IPS-15b (cell line): ENCODE measurements around the gene MDM2.

Experiments used
- H3K27me3 ChIP-seq: one replicate; pipeline ENCODE4 v1.6.1; 2013; ENCODE audit warnings: low read length; ENCODE audit not compliant: control insufficient read depth, insufficient read depth
- H3K36me3 ChIP-seq: one replicate; pipeline ENCODE4 v1.6.1; 2013; ENCODE audit warnings: low read length; ENCODE audit not compliant: control insufficient read depth, insufficient read depth
- H3K4me1 ChIP-seq: one replicate; pipeline ENCODE4 v1.6.1; 2013; ENCODE audit warnings: mild to moderate bottlenecking, low read length; ENCODE audit not compliant: control insufficient read depth, insufficient read depth
- H3K4me3 ChIP-seq: one replicate; pipeline ENCODE4 v1.5.1; 2013; ENCODE audit warnings: low read depth, low read length
- H3K9ac ChIP-seq: one replicate; pipeline ENCODE4 v1.6.1; 2013; ENCODE audit warnings: low read depth, mild to moderate bottlenecking, low read length
- H3K9me3 ChIP-seq: one replicate; pipeline ENCODE4 v1.6.1; 2013; ENCODE audit warnings: mild to moderate bottlenecking, low read length; ENCODE audit not compliant: control insufficient read depth, insufficient read depth

The MDM2 gene

DNA sequence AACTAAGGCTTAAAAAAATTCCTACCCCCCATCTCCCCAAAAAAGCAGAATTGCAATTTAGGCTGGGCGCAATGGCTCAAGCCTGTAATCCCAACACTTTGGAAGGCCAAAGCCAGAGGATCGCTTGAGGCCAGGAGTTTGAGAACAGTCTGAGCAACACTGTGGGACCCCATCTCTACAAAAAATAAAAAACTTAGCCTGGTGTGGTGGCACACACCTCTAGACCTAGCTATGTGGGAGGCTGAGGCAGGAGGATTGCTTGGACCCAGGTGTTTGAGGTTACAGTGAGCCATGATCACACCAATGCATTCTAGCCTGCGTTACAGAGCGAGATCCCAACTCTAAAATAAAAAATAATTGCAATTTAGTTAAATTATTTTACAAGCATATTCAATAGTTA lies 70.9 kb downstream of the MDM2 start:
- no peaks in the 10 kb centered on the region for H3K4me1 ChIP-seq
- no peaks in the 10 kb centered on the region for H3K36me3 ChIP-seq
- no peaks in the 10 kb centered on the region for H3K9me3 ChIP-seq

DNA sequence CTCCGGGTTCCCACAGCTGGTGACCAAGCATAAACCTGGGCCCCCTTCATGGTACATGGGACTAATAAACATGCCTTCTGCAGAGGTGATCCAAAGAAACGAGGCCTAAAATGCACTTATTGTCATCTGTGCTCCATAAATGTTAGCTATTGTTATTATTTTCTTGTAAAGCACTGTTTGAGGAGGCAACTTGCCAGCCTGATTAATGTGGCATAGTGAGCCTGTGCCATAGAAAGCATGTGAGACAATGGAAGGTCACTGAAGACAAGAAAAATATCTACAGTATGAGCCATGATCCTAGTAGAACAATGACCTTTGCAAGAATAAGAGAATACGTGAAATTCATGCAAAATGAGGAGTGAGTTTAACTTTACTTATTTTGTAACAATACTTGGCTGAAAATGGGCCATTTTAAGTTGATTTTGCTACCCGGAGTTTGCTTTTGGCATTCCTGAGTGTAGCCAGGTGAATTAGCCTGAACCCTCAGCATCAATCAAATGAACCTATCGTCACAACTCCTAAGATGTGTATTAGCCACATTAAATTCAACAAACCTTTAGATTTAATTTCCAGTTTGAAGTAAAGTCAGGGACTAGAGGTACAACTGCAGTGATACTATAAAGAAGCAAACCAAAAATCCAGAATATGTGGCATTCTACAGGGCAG lies 72.8 kb downstream of the MDM2 start:
- H3K9ac ChIP-seq = no peak overlapping the region
- no peaks in the 10 kb centered on the region for H3K27me3 ChIP-seq
- H3K9me3 ChIP-seq = no peaks in the 10 kb centered on the region
- no peaks in the 10 kb centered on the region for H3K36me3 ChIP-seq
- no peaks in the 10 kb centered on the region for H3K4me1 ChIP-seq
- no peak overlapping the region for H3K4me3 ChIP-seq

More for the DNA sequence above, 70.9 kb downstream of the MDM2 start:
- H3K27me3 ChIP-seq = no peaks in the 10 kb centered on the region
- H3K9ac ChIP-seq = no peak overlapping the region
- H3K4me3 ChIP-seq = no peak overlapping the region

DNA sequence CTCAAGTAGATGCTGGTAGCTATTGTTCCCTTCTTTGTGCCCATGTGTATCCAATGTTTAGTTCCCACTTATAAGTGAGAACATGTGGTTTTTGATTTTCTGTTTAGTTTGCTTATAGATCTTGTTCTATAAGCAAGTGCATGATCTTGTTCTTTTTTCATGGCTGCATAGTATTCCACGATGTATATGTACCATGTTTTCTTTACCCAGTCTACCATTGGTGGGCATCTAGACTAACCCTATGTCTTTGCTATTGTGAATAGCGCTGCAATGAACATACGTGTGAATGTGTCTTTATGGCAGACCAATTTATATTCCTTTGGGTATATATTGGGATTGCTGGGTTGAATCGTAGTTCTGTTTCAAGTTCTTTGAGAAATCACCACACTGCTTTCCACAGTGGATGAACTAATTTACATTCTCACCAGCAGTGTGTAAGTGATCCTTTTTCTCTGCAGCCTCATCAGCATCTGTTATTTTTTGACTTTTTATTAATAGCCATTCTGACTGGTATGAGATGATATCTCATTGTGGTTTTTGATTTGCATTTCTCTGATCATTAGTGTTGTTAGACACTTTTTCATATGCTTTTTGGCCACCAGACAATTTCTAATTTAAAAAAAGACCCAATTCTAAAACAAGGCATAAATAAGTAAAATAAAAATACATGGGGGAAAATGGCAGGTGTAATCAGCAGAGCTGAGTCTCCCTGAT lies 74.4 kb downstream of the MDM2 start:
- H3K4me3 ChIP-seq = no peak overlapping the region
- no peaks in the 10 kb centered on the region for H3K27me3 ChIP-seq
- no peaks in the 10 kb centered on the region for H3K4me1 ChIP-seq
- H3K9ac ChIP-seq = no peak overlapping the region
- no peaks in the 10 kb centered on the region for H3K36me3 ChIP-seq
- no peaks in the 10 kb centered on the region for H3K9me3 ChIP-seq

DNA sequence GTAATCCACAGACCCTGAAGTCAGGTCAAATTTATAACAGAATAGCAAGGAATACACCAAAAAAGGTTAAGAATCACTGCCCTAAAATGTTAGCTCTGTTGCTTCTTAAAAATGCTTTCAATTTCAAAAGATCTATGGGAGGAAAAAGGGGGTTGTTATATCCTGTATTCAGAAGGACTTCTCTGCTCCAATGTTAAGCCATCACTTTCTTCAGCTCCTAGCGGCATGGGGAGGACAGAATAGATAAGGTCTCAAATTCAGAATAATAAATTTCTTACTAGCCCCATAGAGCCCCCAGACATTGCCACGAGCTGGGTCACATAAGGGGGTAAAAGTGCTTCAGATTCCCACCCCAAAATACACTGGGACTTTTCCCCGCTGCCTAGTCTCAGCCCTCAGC lies 75.2 kb downstream of the MDM2 start:
- Histone ChIP-seq H3K27me3 (no peaks in the 10 kb centered on the region), H3K9me3 (no peaks in the 10 kb centered on the region), H3K4me3 (no peak overlapping the region), H3K36me3 (no peaks in the 10 kb centered on the region), H3K9ac (no peak overlapping the region), H3K4me1 (no peaks in the 10 kb centered on the region)

DNA sequence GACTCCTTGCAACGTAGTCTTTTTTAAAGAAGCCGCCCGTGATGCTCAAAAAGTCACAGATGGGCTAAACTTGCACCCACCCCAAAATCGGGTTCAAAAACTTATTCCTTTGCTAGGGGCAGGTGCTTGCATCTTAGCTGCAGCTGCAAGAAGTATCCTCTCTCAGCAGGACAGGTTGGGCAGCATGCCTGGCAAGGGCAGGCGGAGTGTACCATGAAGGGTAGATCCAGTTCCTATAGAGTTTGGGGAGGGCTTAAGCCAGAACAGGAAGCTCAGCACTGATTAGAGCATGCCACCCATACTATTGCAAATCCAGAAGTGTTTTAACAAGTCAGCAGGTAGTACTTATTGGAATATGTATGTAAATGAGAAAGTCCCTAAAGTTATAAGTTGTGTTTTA lies 76.3 kb downstream of the MDM2 start:
- H3K27me3 ChIP-seq = no peaks in the 10 kb centered on the region

DNA sequence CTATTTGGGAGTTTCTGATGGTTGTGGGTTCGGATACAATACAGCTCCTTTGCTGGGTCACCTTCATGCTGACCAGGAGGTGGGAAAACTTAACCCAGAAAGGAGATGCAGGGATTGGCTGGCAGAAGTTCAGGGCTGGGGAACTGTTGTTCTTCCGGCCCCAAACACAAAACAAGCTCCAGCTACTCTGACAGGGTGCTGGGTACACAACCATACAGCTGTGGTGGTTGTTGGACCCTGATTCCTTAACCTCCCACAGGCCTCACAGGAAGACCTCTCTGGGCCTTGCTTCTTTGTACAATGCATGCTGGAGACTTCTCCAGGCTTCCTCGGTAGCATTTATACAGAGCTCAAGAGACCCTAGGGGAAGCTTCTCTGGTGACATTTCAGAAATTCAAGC lies 77.4 kb downstream of the MDM2 start:
- H3K9ac ChIP-seq = no peak overlapping the region
- H3K27me3 ChIP-seq = no peaks in the 10 kb centered on the region
- no peaks in the 10 kb centered on the region for H3K36me3 ChIP-seq
- H3K9me3 ChIP-seq = no peaks in the 10 kb centered on the region
- no peaks in the 10 kb centered on the region for H3K4me1 ChIP-seq
- H3K4me3 ChIP-seq = no peak overlapping the region

More for the DNA sequence above, 76.3 kb downstream of the MDM2 start:
- no peaks in the 10 kb centered on the region for H3K9me3 ChIP-seq
- no peaks in the 10 kb centered on the region for H3K36me3 ChIP-seq
- H3K9ac ChIP-seq = no peak overlapping the region
- no peaks in the 10 kb centered on the region for H3K4me1 ChIP-seq
- no peak overlapping the region for H3K4me3 ChIP-seq

DNA sequence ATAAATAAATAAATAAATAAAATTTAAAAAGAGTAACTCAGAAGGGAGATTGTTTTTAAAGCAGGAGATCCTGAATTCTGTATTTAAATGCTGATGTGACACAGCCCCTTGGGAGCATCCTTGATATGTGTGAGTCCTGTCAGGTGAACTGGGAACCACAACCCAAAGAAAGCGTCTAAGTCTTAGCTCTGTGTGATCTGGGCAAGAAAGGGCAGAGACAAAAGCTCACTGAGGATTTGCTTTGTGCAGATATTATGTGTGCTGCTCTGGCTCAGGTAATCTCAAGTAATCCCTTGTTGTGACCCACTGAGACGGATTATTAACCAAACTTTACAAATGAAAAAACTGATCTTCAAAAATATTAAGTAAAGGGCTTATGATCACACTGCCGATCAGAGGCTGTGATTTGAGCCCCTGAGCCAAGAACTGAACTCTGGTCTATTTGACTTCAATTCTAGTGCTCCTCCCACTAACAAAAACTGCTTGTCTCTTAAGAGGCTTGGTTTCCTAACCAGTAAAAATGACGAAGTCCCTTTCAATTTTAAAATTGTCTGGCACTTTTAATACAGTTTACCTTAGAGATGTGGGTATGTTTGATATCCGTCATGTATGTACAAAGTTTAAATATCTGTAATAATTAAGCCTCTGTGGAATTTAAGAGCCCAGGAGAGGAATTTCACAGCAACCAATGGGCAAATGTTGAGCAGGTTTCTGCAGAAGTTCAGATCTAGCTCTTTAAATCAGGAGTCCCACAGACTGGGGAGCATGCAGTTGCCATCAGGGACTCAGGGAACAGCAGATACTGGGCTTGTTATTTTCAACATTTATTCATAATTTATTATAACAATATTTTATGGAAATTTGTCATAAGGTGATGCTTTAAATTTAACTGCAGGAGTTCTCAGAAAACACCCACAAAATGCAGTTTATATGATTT lies 78.9 kb downstream of the MDM2 start:
- Histone ChIP-seq H3K9me3 (no peaks in the 10 kb centered on the region), H3K4me1 (no peaks in the 10 kb centered on the region), H3K4me3 (no peak overlapping the region)

DNA sequence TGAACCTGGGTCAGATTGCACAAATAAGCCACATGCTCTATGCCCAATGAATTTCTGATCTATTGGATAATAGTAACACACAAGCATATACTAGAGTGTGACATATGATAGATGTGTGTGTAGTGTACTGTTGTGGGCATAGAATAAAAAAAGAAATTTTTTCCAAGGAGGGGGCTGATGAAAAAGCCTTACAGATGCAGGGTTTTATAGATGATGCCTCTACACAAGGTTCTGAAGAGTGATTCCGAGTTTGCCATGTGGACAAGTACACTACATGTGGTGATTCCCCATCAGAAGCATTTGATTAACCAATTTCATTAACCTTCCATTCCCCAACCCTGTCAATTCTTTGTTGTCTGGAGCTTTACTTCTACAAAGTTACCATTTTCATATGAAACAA lies 79.7 kb downstream of the MDM2 start:
- Histone ChIP-seq H3K36me3 (no peaks in the 10 kb centered on the region), H3K9ac (no peak overlapping the region), H3K4me3 (no peak overlapping the region), H3K27me3 (no peaks in the 10 kb centered on the region), H3K4me1 (no peaks in the 10 kb centered on the region), H3K9me3 (no peaks in the 10 kb centered on the region)

More for the DNA sequence above, 78.9 kb downstream of the MDM2 start:
- no peak overlapping the region for H3K9ac ChIP-seq
- H3K27me3 ChIP-seq = no peaks in the 10 kb centered on the region
- no peaks in the 10 kb centered on the region for H3K36me3 ChIP-seq

DNA sequence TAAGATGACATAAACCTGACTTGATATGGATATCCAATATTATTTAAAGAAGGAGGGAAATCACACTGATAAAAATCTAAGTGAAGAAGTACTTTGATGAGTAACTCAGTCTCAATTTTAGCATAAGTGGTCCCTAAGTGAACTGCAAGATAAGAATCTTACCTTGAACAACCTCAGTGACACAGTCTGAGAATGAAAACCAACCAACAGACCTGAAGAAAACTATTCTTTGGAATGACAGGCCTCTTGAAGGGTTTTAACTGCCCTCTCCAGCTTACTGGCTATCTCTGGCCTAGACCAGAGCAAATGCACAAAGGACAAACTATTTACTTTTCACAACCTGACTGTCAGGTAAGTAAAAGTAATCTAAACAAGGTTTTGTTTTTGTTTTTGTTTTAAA lies 80.3 kb downstream of the MDM2 start:
- Histone ChIP-seq H3K4me1 (no peaks in the 10 kb centered on the region), H3K9ac (no peak overlapping the region), H3K27me3 (no peaks in the 10 kb centered on the region), H3K36me3 (no peaks in the 10 kb centered on the region), H3K9me3 (no peaks in the 10 kb centered on the region), H3K4me3 (no peak overlapping the region)

DNA sequence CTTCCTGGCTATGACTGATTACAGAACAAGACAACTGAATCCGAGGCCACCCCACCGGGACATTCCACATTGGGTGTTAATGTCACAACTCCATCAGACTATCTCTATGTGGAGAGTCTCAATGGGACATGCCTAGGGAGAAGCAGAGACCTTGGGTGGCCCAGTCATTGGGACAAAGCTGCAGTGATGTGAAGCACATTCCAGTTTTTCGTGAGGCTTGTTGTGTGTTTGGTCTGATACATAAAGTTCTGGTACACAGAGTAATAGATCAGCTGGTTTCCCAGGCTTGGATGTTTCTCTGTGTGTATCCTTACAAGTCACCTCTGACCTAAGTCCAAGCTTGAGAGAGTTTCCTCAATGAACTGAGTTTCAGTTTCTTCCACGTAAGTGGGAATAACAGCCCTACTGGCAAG lies 82.7 kb downstream of the MDM2 start:
- no peaks in the 10 kb centered on the region for H3K9me3 ChIP-seq
- no peak overlapping the region for H3K4me3 ChIP-seq
- no peak overlapping the region for H3K9ac ChIP-seq
- H3K36me3 ChIP-seq = no peaks in the 10 kb centered on the region
- H3K4me1 ChIP-seq = no peaks in the 10 kb centered on the region
- no peaks in the 10 kb centered on the region for H3K27me3 ChIP-seq

DNA sequence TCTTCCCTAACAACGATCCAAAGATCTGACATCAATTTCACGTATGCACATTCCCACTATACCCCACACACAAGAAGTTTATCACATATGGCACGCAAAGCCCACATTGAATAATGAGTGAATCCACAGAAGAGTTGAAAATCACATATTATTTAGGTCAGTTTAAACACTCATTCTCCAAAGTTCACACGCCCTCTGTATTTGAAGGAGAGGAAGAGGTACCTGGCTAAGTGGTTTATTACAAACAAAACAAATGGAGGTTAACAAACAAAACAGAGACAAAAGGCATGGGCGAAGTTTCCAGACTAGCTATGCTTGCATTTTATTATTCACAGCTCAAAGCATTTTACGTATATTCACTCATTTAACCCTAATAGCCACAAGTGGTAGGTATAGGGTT lies 83.2 kb downstream of the MDM2 start:
- Histone ChIP-seq H3K27me3 (no peaks in the 10 kb centered on the region), H3K9ac (no peak overlapping the region), H3K4me1 (no peaks in the 10 kb centered on the region), H3K4me3 (no peak overlapping the region), H3K9me3 (no peaks in the 10 kb centered on the region), H3K36me3 (no peaks in the 10 kb centered on the region)
